ENCODE results near the gene PDRG1.
"Not testable (repeated sequence)": the region's sequence is repeated elsewhere in the genome, so short reads cannot be mapped to it uniquely, and the experiment has no call there.

Gene PDRG1

GRCh38 chr20:31966991-31967655 lies 15.3 kb upstream of the PDRG1 start:
- FAIRE-seq = no peak

- FAIRE-seq = no peak
Observed at GRCh38 chr20:31963889-31964288, 12.0 kb upstream of the PDRG1 start.

GRCh38 chr20:31962761-31963160 lies 10.9 kb upstream of the PDRG1 start:
- FAIRE-seq = no peak

GRCh38 chr20:31956556-31957526 lies 5.0 kb upstream of the PDRG1 start:
- FAIRE-seq = no peak

GRCh38 chr20:31954500-31954899 lies 2.7 kb upstream of the PDRG1 start:
- FAIRE-seq = no peak

- no peak for FAIRE-seq
Observed at GRCh38 chr20:31953556-31954148, 1.8 kb upstream of the PDRG1 start.

- no peak for FAIRE-seq
Observed at GRCh38 chr20:31951203-31951529, 680 bp downstream of the PDRG1 start.

GRCh38 chr20:31949877-31950646 lies 1.8 kb downstream of the PDRG1 start:
- FAIRE-seq = no peak

- FAIRE-seq = no peak
Observed at GRCh38 chr20:31948008-31948407, 3.8 kb downstream of the PDRG1 start.

GRCh38 chr20:31945785-31946184 lies 6.1 kb downstream of the PDRG1 start:
- no peak for FAIRE-seq

- FAIRE-seq = no peak
Observed at GRCh38 chr20:31945319-31945718, 6.5 kb downstream of the PDRG1 start.

- no peak for FAIRE-seq
Observed at GRCh38 chr20:31943052-31943471, 8.8 kb downstream of the PDRG1 start.

- FAIRE-seq = no peak
Observed at GRCh38 chr20:31939661-31940060, 12.2 kb downstream of the PDRG1 start.

GRCh38 chr20:31937820-31938219 lies 14.0 kb downstream of the PDRG1 start:
- FAIRE-seq = no peak

GRCh38 chr20:31936420-31936819 lies 15.4 kb downstream of the PDRG1 start:
- FAIRE-seq = no peak

GRCh38 chr20:31934968-31935764 lies 16.7 kb downstream of the PDRG1 start:
- FAIRE-seq = no peak

- no peak for FAIRE-seq
Observed at GRCh38 chr20:31934491-31934890, 17.4 kb downstream of the PDRG1 start.

- FAIRE-seq = no peak
Observed at GRCh38 chr20:31933698-31934097, 18.1 kb downstream of the PDRG1 start.

- no peak for FAIRE-seq
Observed at GRCh38 chr20:31930779-31931178, 21.1 kb downstream of the PDRG1 start.

- FAIRE-seq = not testable (repeated sequence)
Observed at GRCh38 chr20:31929631-31930030, 22.2 kb downstream of the PDRG1 start.

- no peak for FAIRE-seq
Observed at GRCh38 chr20:31927627-31928159, 24.2 kb downstream of the PDRG1 start.

GRCh38 chr20:31926493-31926892 lies 25.4 kb downstream of the PDRG1 start:
- FAIRE-seq = no peak
